Urinary bladder (tissue), 4 donors: ENCODE measurements around the gene YWHAQ. TPM values are rescaled to one million over a fixed set of nuclear protein-coding genes. Genes with fewer than 3 reads are reported as not detected.
"Not testable (repeated sequence)": the region's sequence is repeated elsewhere in the genome, so short reads cannot be mapped to it uniquely, and the experiment has no call there.

ENCODE experiments used
- DNase-seq: peaks from one replicate; pipeline ENCODE4 v3.0.0-alpha.2; 2015; ENCODE audit errors: extremely low spot score
- H3K27ac ChIP-seq: one replicate; pipeline ENCODE4 v1.5.1; 2013; ENCODE audit warnings: low read depth, mild to moderate bottlenecking, moderate library complexity
- H3K36me3 ChIP-seq: one replicate; pipeline ENCODE4 v1.6.1; 2013; ENCODE audit warnings: mild to moderate bottlenecking, moderate library complexity; ENCODE audit not compliant: insufficient read depth
- H3K4me1 ChIP-seq: one replicate; pipeline ENCODE4 v1.6.1; 2013; ENCODE audit warnings: mild to moderate bottlenecking, moderate library complexity; ENCODE audit not compliant: insufficient read depth
- H3K4me3 ChIP-seq: one replicate; pipeline ENCODE4 v1.5.1; 2013; ENCODE audit warnings: low read depth, low read length
- WGBS: extraction: QIAGEN DNeasy Blood & Tissue Kit; methylation state at CpG from one replicate; pipeline ENCODE4 v1.1.7; 2013; 5-methylcytosine and 5-hydroxymethylcytosine counted together
- polyA plus RNA-seq: library from polyadenylated mRNA; stranded (reverse); fragments of 200-250 nt; gene quantifications from one replicate; pipeline ENCODE4 v1.2.3, GENCODE V29; 2013
- total RNA-seq: library from RNA; depleted of rRNA; stranded (reverse); fragments of >200 nt; gene quantifications from one replicate; pipeline ENCODE4 v1.2.3, GENCODE V29; 2014
- donor health status: healthy with polysubstance abuse.
- donor health status: healthy.

The YWHAQ gene
- total and polyA plus RNA-seq, 2 donors: 280 to 346 TPM

- DNase-seq: no peak
- Histone ChIP-seq H3K27ac (no peak overlapping the region), H3K4me3 (no peak overlapping the region), H3K36me3 (no peaks in the 10 kb centered on the region), H3K4me1 (peaks cover 3% of the 10 kb centered on the region)
- WGBS: 76% methylated on average over 7 of the region's 7 CpGs
These were observed 19.8 kb downstream of the YWHAQ start for GRCh38 chr2:9610781-9611548.

GRCh38 chr2:9608491-9608890 is 22.3 kb downstream of the YWHAQ start:
- not testable (repeated sequence) for H3K4me1 ChIP-seq, H3K36me3 ChIP-seq, DNase-seq, H3K27ac ChIP-seq, H3K4me3 ChIP-seq
- 73% methylated on average over 10 of the region's 10 CpGs for WGBS

GRCh38 chr2:9602412-9602811 is 28.4 kb downstream of the YWHAQ start:
- H3K27ac ChIP-seq: no peak overlapping the region
- DNase-seq: no peak
- no peaks in the 10 kb centered on the region for H3K4me1 ChIP-seq
- WGBS: 95% methylated on average over 3 of the region's 3 CpGs
- peaks cover 2% of the 10 kb centered on the region for H3K36me3 ChIP-seq
- H3K4me3 ChIP-seq: no peak overlapping the region

- no peak overlapping the region for H3K27ac ChIP-seq
- H3K36me3 ChIP-seq: peaks cover 2% of the 10 kb centered on the region
- 93% methylated on average over 5 of the region's 5 CpGs for WGBS
- no peaks in the 10 kb centered on the region for H3K4me1 ChIP-seq
- DNase-seq: no peak
- no peak overlapping the region for H3K4me3 ChIP-seq
These were observed 29.4 kb downstream of the YWHAQ start for GRCh38 chr2:9601397-9601796.

GRCh38 chr2:9599430-9599829 is 31.4 kb downstream of the YWHAQ start:
- no peak for DNase-seq
- no peak overlapping the region for H3K27ac ChIP-seq
- H3K4me3 ChIP-seq: no peak overlapping the region
- peaks cover 2% of the 10 kb centered on the region for H3K36me3 ChIP-seq
- WGBS: 97% methylated on average over 1 of the region's 1 CpG
- H3K4me1 ChIP-seq: no peaks in the 10 kb centered on the region

- Histone ChIP-seq H3K27ac (no peak overlapping the region), H3K4me1 (no peaks in the 10 kb centered on the region), H3K4me3 (no peak overlapping the region), H3K36me3 (peaks cover 4% of the 10 kb centered on the region)
- no peak for DNase-seq
- WGBS: 91% methylated on average over 10 of the region's 10 CpGs
These were observed 34.0 kb downstream of the YWHAQ start for GRCh38 chr2:9596621-9597311.

GRCh38 chr2:9595746-9596145 is 35.1 kb downstream of the YWHAQ start:
- no peaks in the 10 kb centered on the region for H3K4me1 ChIP-seq
- DNase-seq: no peak
- no peak overlapping the region for H3K4me3 ChIP-seq
- WGBS: 49% methylated on average over 2 of the region's 2 CpGs
- H3K27ac ChIP-seq: no peak overlapping the region
- H3K36me3 ChIP-seq: peaks cover 4% of the 10 kb centered on the region

- not testable (repeated sequence) for H3K4me1 ChIP-seq, H3K36me3 ChIP-seq, H3K27ac ChIP-seq, DNase-seq, H3K4me3 ChIP-seq
- 70% methylated on average over 6 of the region's 6 CpGs for WGBS
These were observed 35.5 kb downstream of the YWHAQ start for GRCh38 chr2:9595256-9595655.

GRCh38 chr2:9594366-9595054 is 36.3 kb downstream of the YWHAQ start:
- H3K36me3 ChIP-seq: peaks cover 2% of the 10 kb centered on the region
- no peaks in the 10 kb centered on the region for H3K4me1 ChIP-seq
- 67% methylated on average over 2 of the region's 2 CpGs for WGBS
- DNase-seq: no peak
- H3K27ac ChIP-seq: no peak overlapping the region
- no peak overlapping the region for H3K4me3 ChIP-seq

GRCh38 chr2:9593925-9594324 is 36.9 kb downstream of the YWHAQ start:
- Histone ChIP-seq H3K4me1 (no peaks in the 10 kb centered on the region), H3K36me3 (peaks cover 2% of the 10 kb centered on the region), H3K27ac (no peak overlapping the region), H3K4me3 (no peak overlapping the region)
- WGBS: 91% methylated on average over 4 of the region's 4 CpGs
- no peak for DNase-seq

GRCh38 chr2:9592699-9593098 is 38.1 kb downstream of the YWHAQ start:
- no peak overlapping the region for H3K27ac ChIP-seq
- WGBS: 75% methylated on average over 3 of the region's 3 CpGs
- H3K4me3 ChIP-seq: no peak overlapping the region
- H3K36me3 ChIP-seq: peaks cover 2% of the 10 kb centered on the region
- no peak for DNase-seq
- no peaks in the 10 kb centered on the region for H3K4me1 ChIP-seq

GRCh38 chr2:9590641-9591040 is 40.2 kb downstream of the YWHAQ start:
- no peak overlapping the region for H3K27ac ChIP-seq
- no peaks in the 10 kb centered on the region for H3K4me1 ChIP-seq
- 84% methylated on average over 3 of the region's 3 CpGs for WGBS
- peaks cover 4% of the 10 kb centered on the region for H3K36me3 ChIP-seq
- DNase-seq: no peak
- H3K4me3 ChIP-seq: no peak overlapping the region

GRCh38 chr2:9586465-9586864 is 44.3 kb downstream of the YWHAQ start:
- no peak for DNase-seq
- no peak overlapping the region for H3K4me3 ChIP-seq
- WGBS: 89% methylated on average over 3 of the region's 3 CpGs
- H3K27ac ChIP-seq: no peak overlapping the region
- peaks cover 2% of the 10 kb centered on the region for H3K36me3 ChIP-seq
- no peaks in the 10 kb centered on the region for H3K4me1 ChIP-seq

- DNase-seq: no peak
- Histone ChIP-seq H3K4me3 (no peak overlapping the region), H3K4me1 (no peaks in the 10 kb centered on the region), H3K27ac (no peak overlapping the region), H3K36me3 (peaks cover 2% of the 10 kb centered on the region)
- 99% methylated on average over 5 of the region's 5 CpGs for WGBS
These were observed 45.3 kb downstream of the YWHAQ start for GRCh38 chr2:9585486-9585885.
